ENCODE measurements around the gene PRXL2A. TPM values are rescaled to one million over a fixed set of nuclear protein-coding genes. Genes with fewer than 3 reads are reported as not detected.
"Not testable (repeated sequence)": the region's sequence is repeated elsewhere in the genome, so short reads cannot be mapped to it uniquely, and the experiment has no call there.

PRXL2A gene
- total RNA-seq, 2 donors from 2014 or later = 101 to 127 TPM

DNA sequence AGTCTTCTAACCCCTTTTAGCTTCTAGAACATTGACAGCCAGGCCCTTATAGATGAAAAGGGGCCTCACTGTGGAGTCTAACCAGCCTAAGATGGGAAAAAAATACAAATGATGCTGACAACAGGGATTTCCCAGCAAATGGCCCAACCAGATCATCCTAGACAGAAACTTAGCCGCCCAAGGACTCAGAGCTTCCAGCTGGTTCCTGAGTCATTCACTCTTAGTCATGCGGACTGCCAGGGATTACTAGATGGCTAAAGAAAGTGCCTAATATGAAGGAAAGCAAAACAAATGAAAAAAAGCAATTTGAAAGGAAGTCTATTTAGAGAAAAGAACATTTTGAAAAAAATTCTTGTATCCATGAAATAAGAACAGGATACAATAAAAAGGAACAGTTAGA, 69.5 kb downstream of the PRXL2A start:
- H3K36me3 ChIP-seq (ENCODE audit: control insufficient read depth, insufficient read depth, low read length) = peaks cover 32% of the 10 kb centered on the region
- H3K9me3 ChIP-seq (ENCODE audit: control insufficient read depth, low read length) = peaks cover 12% of the 10 kb centered on the region
- no peak overlapping the region for H3K27ac Mint-ChIP-seq
- H3K4me1 Mint-ChIP-seq = peaks cover 19% of the 10 kb centered on the region
- TF ChIP-seq, protein P1, sequence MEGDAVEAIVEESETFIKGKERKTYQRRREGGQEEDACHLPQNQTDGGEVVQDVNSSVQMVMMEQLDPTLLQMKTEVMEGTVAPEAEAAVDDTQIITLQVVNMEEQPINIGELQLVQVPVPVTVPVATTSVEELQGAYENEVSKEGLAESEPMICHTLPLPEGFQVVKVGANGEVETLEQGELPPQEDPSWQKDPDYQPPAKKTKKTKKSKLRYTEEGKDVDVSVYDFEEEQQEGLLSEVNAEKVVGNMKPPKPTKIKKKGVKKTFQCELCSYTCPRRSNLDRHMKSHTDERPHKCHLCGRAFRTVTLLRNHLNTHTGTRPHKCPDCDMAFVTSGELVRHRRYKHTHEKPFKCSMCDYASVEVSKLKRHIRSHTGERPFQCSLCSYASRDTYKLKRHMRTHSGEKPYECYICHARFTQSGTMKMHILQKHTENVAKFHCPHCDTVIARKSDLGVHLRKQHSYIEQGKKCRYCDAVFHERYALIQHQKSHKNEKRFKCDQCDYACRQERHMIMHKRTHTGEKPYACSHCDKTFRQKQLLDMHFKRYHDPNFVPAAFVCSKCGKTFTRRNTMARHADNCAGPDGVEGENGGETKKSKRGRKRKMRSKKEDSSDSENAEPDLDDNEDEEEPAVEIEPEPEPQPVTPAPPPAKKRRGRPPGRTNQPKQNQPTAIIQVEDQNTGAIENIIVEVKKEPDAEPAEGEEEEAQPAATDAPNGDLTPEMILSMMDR (conservative IDR thresholded peaks at IDR 0.05) = no peak
- H3K4me3 ChIP-seq (ENCODE audit: low read length) = no peak overlapping the region
- H3K27ac ChIP-seq (ENCODE audit: low read depth, low read length) = no peak overlapping the region
- H3K9me3 Mint-ChIP-seq = peaks cover 8% of the 10 kb centered on the region
- H3K27me3 Mint-ChIP-seq (ENCODE audit: insufficient read depth) = no peaks in the 10 kb centered on the region
- 93 to 100% methylated on average over 1 to 2 of the region's 2 CpGs for WGBS, 2 experiments (ENCODE audit: insufficient coverage in 1 of 2, insufficient read length in 1 of 2)
- peaks cover 42% of the 10 kb centered on the region for H3K36me3 Mint-ChIP-seq (ENCODE audit: low read depth)
- H3K4me3 Mint-ChIP-seq = no peak overlapping the region
- H3K9ac ChIP-seq (ENCODE audit: extremely low read depth, low read length, poor library complexity, severe bottlenecking) = no peak overlapping the region
- peaks cover 15% of the 10 kb centered on the region for H3K4me1 ChIP-seq (ENCODE audit: control insufficient read depth, insufficient read depth, low read length)
- DNase-seq = no peak
- H3K27me3 ChIP-seq (ENCODE audit: control insufficient read depth, insufficient read depth, low read length, poor library complexity, severe bottlenecking) = no peaks in the 10 kb centered on the region

DNA sequence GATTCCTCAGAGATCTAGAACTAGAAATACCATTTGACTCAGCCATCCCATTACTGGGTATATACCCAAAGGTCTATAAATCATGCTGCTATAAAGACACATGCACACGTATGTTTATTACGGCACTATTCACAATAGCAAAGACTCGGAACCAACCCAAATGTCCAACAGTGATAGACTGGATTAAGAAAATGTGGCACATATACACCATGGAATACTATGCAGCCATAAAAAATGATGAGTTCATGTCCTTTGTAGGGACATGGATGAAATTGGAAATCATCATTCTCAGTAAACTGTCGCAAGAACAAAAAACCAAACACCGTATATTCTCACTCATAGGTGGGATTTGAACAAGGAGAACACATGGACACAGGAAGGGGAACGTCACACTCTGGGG, 72.0 kb downstream of the PRXL2A start:
- H3K9me3 ChIP-seq (ENCODE audit: control insufficient read depth, low read length) = peaks cover 12% of the 10 kb centered on the region
- H3K4me3 Mint-ChIP-seq; H3K27me3 Mint-ChIP-seq (ENCODE audit: insufficient read depth); H3K27ac Mint-ChIP-seq; H3K4me1 ChIP-seq (ENCODE audit: control insufficient read depth, insufficient read depth, low read length); H3K9me3 Mint-ChIP-seq; H3K4me3 ChIP-seq (ENCODE audit: low read length); H3K27me3 ChIP-seq (ENCODE audit: control insufficient read depth, insufficient read depth, low read length, poor library complexity, severe bottlenecking); DNase-seq; H3K27ac ChIP-seq (ENCODE audit: low read depth, low read length); H3K9ac ChIP-seq (ENCODE audit: extremely low read depth, low read length, poor library complexity, severe bottlenecking): not testable (repeated sequence)
- H3K36me3 ChIP-seq (ENCODE audit: control insufficient read depth, insufficient read depth, low read length) = peaks cover 31% of the 10 kb centered on the region
- H3K4me1 Mint-ChIP-seq = peaks cover 18% of the 10 kb centered on the region
- 100% methylated on average over 3 of the region's 6 CpGs; no CpG with 5 or more reads in 1 of the 2 experiments for WGBS, 2 experiments (ENCODE audit: insufficient coverage in 1 of 2, insufficient read length in 1 of 2)
- peaks cover 36% of the 10 kb centered on the region for H3K36me3 Mint-ChIP-seq (ENCODE audit: low read depth)

DNA sequence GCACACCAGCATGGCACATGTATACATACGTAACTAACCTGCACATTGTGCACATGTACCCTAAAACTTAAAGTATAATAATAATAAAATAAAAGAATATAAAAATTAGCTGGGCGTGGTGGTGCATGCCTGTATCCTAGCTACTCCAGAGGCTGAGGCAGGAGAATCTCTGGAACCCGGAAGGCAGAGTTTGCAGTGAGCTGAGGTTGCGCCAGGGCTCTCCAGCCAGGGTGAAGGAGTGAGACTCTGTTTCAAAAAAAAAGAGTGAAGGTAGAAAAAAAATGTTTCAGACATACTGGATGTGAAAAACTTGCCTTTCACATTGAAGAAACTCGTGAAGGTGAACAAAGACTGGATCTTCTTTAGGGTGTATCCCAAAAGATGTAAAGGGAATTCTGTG, 72.5 kb downstream of the PRXL2A start:
- 93 to 100% methylated on average over 3 to 4 of the region's 5 CpGs for WGBS, 2 experiments (ENCODE audit: insufficient coverage in 1 of 2, insufficient read length in 1 of 2)
- no peak for DNase-seq
- TF ChIP-seq, protein P1 (conservative IDR thresholded peaks at IDR 0.05) = no peak
- Histone ChIP-seq H3K9me3 (ENCODE audit: control insufficient read depth, low read length) (peaks cover 12% of the 10 kb centered on the region), H3K36me3 (ENCODE audit: control insufficient read depth, insufficient read depth, low read length) (peaks cover 31% of the 10 kb centered on the region), H3K27ac (ENCODE audit: low read depth, low read length) (no peak overlapping the region), H3K4me1 (ENCODE audit: control insufficient read depth, insufficient read depth, low read length) (no peaks in the 10 kb centered on the region), H3K4me3 (ENCODE audit: low read length) (no peak overlapping the region), H3K9ac (ENCODE audit: extremely low read depth, low read length, poor library complexity, severe bottlenecking) (no peak overlapping the region), H3K27me3 (ENCODE audit: control insufficient read depth, insufficient read depth, low read length, poor library complexity, severe bottlenecking) (no peaks in the 10 kb centered on the region)
- Mint-ChIP-seq H3K27ac (no peak overlapping the region), H3K9me3 (peaks cover 8% of the 10 kb centered on the region), H3K27me3 (ENCODE audit: insufficient read depth) (no peaks in the 10 kb centered on the region), H3K4me1 (peaks cover 23% of the 10 kb centered on the region), H3K36me3 (ENCODE audit: low read depth) (peaks cover 36% of the 10 kb centered on the region), H3K4me3 (no peak overlapping the region)

DNA sequence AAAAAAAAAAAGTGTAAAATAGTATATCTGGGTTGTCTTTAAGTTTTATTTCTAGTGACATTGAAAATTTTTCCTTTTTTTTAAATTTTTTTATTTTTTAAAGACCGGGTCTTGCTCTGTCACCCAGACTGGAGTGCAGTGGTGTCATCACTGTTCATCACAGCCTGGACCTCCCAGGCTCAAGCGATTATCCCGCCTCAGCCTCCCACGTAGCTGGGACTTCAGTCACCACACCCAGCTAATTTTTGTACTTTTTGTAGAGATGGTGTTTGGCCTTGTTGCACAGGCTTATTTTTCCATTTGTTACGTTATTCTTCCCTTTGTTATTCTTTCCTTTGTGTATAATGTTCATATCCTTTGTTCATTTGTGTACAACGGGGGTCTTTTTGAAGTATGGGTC, 75.9 kb downstream of the PRXL2A start:
- Histone ChIP-seq H3K27me3 (ENCODE audit: control insufficient read depth, insufficient read depth, low read length, poor library complexity, severe bottlenecking) (no peaks in the 10 kb centered on the region), H3K4me3 (ENCODE audit: low read length) (no peak overlapping the region), H3K4me1 (ENCODE audit: control insufficient read depth, insufficient read depth, low read length) (peaks cover 6% of the 10 kb centered on the region), H3K9ac (ENCODE audit: extremely low read depth, low read length, poor library complexity, severe bottlenecking) (no peak overlapping the region), H3K36me3 (ENCODE audit: control insufficient read depth, insufficient read depth, low read length) (peaks cover 16% of the 10 kb centered on the region), H3K9me3 (ENCODE audit: control insufficient read depth, low read length) (no peaks in the 10 kb centered on the region), H3K27ac (ENCODE audit: low read depth, low read length) (no peak overlapping the region)
- 93 to 100% methylated on average over 1 to 6 of the region's 6 CpGs for WGBS, 2 experiments (ENCODE audit: insufficient coverage in 1 of 2, insufficient read length in 1 of 2)
- Mint-ChIP-seq H3K36me3 (ENCODE audit: low read depth) (peaks cover 21% of the 10 kb centered on the region), H3K27me3 (ENCODE audit: insufficient read depth) (no peaks in the 10 kb centered on the region), H3K4me3 (no peak overlapping the region), H3K27ac (no peak overlapping the region), H3K9me3 (no peaks in the 10 kb centered on the region), H3K4me1 (peaks cover 40% of the 10 kb centered on the region)
- DNase-seq = no peak
- TF ChIP-seq, protein P1 (conservative IDR thresholded peaks at IDR 0.05) = no peak
